Kidney tubule cell (primary cell): ENCODE data around the gene ALDH1A2.

Experiments
- DNase-seq: peaks from one replicate; pipeline ENCODE4 v3.0.0-alpha.2; 2018; ENCODE audit warnings: low spot score

The ALDH1A2 gene

DNA sequence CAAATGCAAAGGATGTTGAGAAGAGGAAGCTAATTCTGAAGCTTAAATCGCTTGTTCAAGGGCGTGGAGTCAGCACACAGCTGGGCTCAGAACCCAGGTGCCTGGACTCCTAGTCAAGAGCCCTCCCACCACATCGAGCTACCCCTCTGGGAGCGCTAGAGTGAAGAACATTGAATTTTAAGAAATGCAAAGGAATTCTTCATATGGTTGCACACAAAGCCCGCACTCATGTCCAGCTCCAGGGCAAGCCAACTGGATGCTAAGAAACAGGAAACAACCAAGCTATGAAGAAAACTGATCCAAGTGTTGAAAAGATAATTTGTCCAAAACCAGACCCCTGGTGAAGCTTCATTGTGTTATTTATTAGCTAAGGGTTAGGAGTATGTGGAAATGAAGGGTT, 122.3 kb downstream of the ALDH1A2 start:
- no peak for DNase-seq

DNA sequence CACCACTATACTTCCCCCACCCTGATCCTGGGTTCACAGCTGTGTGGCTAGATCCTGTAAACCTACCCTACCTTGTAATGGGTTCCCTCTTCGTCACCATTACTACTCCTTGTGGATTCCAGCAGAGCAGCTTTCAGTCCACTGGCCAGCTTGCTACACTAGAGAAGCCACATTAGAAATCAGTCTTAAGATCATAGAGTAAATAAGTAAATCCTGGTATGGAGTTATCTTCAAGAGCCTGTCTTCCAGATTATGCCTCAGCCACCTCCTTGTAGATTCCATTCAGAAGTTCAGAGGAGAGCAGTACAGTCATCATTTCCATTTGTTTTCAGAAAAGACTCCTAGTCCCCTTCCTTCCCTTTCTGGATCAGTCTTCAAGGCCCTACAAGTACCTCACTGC, 123.7 kb downstream of the ALDH1A2 start:
- no peak for DNase-seq

DNA sequence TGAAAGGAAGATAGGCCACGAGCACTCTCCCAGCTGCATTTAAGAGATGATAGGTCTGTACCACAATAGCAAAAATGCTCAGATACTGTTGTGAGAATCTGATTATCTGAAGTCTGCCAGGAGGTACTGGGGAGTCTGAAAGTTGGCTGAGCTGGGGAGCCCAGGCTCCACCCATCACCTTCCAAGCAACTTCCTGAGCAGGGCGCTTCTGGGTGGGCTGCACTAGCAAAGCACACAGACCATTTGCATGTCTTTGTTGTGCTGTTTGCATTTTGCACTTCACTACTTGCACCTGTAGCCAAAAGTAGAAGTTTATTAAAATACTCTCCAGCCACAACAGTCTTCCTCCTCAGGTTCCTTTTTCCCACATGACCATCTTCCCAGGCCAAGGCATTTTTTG, 133.2 kb downstream of the ALDH1A2 start:
- no peak for DNase-seq

DNA sequence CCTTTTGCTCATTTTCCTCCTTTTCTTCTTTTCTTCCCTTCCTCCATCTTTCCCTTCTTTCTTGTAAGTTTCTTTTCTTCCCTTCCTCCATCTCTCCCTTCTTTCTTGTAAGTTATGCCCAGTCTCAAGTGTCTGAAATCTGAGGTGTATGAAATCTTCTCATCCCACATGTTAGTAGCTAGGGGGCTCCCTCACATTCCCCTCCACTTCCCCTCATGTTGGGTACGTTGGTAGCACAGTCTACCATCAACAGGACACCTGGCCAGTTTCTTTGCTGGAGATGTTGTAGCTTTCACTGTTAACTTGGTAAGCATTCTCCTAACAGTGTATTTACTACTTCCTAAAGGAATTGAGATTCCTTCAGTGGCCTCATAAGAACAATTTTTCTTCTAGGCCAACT, 133.9 kb downstream of the ALDH1A2 start:
- DNase-seq: no peak

DNA sequence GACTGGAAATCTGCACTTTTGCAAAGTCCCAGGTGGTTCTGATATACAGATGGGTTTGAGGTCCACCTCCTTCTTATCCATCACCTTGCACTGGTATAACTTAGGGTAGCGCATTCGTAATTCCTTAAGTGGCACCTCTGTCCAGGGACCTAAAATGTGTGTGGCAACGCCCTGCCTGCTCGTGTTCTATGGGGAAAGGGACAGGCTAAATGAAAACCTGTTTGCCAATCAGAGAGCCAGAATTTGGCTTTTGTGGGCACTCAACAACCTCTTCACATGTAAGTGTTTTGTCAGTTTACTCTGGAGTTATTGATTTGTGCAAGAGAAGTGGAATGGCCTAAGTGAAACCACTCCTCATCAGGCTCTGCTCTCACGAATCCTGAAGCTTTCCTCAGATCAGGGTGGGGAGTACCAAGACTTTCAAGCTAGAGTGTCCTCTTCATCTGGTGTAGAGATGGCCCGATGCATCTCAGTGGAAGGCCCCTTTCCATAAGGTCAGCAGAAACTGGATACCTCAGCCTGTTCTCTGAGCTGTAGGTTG, 138.3 kb downstream of the ALDH1A2 start:
- DNase-seq: no peak

DNA sequence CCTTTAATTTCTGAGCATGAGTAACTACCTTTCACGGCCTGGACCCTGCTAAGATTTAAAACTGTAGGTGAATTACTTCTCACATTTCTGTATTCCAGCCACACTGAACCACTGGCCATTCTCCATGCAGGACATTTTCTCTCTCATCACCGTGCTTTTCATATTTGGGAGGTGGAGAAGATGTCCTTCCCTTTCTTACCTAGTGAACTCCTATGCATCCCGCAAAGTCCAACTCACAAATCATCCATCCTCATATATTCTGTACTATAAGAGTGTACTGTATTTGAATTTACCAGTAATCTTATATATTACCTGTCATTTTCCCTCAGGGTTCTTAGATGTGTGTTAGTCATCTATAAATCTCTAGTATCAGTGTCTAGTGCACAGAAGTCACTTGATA, 139.9 kb downstream of the ALDH1A2 start:
- no peak for DNase-seq

DNA sequence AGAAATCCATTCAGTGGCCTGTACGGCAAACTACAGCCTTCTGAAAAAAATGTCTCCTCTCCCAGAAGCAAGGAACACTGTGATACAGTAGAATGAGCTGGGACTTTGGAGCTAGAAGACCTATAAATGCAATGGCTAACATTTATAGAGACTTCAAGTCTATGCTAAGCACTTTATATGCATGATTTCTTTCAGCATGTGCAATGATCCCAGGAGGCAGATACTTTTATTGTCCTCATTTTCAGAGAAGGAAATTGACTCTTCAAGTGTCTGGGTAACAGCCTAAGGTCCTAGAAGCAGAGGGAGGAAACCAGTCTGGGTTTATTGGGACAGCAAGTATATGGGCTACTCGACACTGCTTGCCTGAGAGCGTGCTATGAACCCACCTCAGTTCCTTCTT, 140.9 kb downstream of the ALDH1A2 start:
- no peak for DNase-seq

DNA sequence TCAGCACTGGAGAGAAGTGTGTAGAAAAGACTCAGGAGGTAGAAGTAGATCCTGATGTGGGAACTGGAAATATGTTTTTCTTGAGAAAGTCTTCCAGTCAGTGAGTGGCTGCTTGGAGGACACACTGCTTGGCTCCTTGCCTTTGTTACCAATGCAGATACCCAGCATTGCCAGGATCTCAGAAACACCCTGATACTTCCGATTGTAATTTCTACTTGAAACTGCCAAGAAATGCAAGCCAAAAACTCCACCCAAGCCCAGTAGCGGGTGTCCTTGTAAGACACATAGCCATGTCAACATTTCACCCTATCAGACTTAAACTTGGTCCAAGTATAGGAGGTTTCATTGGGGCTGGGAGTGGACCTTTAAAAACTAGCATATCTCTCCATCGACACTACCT, 141.8 kb downstream of the ALDH1A2 start:
- DNase-seq: no peak

DNA sequence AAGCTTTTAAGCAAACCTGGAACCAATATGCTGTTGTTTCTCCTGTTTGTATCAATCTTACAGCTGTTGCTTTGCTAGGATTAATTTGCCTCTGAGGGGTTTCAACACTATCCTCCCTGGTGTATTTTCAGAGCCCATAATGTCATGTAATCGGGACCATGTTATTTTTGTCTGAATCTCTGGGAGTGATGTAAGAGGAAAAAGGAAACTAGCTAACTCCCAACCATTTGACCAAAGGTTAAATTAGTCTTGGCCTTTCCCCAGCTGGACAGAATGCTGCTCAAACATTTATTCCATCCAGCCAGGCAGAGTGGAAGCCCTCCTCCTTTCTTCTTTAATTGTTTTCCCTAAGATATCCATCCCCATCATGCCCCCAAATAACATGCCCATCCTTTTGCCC, 142.2 kb downstream of the ALDH1A2 start:
- DNase-seq: no peak

DNA sequence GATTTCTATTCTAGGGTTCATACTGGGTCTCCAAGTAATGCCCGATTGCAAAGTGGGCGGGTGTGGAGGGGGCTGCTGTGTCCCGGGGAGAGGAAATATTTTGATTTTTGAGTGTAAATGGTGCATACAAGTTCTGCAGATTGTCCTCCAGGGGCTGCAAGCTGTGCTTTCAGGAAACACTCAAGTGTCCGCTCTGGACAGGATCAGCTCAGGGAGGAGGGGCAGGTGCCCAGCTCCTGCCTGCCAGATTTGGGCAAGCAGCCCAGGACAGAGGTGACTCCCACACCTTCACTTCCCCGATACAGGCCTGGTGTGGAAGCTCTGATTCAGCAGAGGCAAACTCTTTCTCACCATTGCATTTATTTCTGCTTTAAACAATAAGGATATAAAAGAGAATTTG, 142.7 kb downstream of the ALDH1A2 start:
- DNase-seq: peak; percentile 77

DNA sequence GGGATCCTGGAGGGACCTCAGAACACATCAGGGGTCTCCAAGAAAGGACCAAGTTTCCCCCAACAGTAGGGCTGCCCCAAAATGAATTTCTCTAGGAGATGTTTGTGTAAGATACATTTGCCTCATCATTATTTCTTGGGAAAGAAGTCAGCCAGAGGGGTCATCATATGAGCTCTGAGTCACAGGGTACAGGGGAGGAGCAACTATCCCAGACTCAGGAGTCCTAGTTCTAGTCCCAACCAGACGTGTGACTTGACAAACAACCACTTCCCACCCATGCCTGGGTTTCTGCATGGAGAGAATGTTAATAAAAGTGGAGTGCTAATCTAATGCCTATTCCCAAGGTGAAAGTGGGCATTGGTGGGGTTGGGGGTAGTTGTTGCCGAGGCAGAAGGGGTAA, 144.1 kb downstream of the ALDH1A2 start:
- DNase-seq: peak; percentile 33

DNA sequence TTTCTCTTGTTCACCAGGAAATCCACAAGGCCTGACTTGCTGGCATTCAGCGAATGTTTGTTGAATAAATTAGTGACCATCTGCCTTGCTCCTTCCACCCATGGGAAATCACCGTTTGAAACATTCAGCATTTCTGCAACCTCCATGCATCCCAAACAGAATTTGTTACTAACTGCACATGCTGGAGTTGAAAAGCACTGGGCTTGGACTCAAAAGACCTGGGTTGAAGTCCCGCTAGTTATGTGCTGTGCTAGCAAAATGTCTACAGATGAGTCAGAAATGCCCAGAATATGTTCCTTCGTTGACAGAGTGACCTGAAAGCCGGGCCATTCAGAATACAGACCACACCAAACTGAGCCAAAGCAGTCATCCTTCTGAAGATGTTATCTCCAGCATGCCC, 144.6 kb downstream of the ALDH1A2 start:
- DNase-seq: peak; percentile 61

DNA sequence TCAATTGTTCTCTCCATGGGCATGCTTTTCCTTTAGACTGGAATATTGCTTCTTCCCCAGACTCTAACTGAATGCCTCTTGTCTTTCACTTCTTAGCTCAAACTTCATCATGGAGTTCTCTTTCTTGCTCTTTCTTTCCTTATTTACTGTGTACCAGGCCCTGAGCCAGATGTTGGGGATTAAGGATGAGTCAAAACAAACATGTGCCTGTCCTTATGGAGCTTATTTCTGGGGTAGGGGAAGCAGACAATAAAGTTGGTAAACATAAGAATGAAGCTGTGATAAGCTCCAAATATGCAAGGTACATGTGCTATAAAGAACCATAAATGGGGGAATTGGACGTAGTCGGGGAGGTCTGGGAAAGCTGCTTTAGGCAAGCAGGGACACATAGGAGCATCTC, 145.8 kb downstream of the ALDH1A2 start:
- no peak for DNase-seq

DNA sequence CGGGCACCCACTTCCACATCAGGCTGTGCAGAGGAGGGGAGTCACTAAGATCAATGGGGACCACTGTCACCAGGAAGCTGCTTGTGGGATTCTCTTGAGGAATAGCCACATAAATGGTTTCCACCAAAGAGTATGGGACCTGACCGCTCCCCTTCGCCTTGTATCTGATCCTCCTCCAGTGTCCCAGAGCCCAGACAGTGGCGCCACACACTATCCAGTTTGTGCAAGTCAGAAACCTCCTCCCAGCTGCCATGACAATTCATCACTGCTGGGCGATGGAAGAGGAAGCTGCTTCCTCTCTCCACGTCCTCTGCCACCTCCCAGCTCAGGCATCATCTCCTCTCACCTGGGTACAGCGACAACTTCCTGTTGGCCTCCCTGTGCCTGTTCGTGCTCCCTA, 147.5 kb downstream of the ALDH1A2 start:
- no peak for DNase-seq

DNA sequence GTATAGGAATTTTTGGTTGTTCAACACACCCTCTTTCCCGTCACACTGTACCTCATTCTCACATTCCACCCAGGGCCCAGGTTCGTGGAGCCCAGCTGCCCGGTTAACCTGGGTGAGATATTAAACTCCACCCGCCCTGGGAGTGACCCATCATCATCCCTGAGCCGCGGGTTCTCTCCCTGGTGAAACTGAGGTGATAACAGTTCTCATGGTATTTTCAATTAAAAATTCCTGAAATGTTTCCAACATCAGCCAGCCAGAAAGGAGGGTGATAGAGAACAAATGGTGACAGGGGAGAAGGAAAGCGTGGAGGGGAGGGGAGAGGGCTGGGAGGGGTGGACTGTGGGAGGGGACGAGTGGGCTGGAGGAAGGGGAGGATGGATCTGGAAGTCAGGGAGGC, 148.8 kb downstream of the ALDH1A2 start:
- peak; percentile 28 for DNase-seq

DNA sequence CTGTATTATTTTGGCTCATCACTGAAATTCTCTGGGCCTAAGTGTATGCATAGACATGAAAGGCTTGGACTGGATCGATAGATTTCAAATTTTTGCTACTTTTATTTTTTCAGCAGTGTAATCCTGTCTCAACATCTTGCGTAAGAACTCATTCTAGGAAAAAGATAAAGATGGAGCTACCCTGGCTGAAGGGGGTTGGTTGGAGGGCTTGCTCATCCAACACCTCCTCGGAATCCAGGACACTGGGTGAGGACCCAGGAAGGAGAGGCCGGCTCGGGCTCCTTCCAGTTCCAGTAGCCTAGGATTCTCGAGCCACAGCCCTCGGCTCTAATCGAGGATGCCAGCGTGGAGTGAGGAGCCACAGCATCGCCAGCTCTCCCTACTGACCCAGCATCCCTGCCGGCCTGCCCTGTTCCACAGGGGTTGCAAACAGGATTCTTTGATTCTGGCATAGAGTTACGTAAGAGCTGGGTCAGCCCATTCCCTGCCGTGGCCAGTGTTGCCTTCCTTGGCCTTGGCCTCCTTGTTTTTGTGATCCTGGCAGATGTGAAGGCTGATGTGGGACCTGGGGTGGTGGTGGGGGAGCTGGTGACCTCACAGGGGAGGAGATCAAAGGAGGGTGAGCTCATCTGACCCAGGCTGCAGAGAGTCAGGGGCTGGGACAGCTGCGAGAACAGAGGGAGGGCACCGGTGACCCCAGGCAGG, 149.5 kb downstream of the ALDH1A2 start:
- DNase-seq: no peak

DNA sequence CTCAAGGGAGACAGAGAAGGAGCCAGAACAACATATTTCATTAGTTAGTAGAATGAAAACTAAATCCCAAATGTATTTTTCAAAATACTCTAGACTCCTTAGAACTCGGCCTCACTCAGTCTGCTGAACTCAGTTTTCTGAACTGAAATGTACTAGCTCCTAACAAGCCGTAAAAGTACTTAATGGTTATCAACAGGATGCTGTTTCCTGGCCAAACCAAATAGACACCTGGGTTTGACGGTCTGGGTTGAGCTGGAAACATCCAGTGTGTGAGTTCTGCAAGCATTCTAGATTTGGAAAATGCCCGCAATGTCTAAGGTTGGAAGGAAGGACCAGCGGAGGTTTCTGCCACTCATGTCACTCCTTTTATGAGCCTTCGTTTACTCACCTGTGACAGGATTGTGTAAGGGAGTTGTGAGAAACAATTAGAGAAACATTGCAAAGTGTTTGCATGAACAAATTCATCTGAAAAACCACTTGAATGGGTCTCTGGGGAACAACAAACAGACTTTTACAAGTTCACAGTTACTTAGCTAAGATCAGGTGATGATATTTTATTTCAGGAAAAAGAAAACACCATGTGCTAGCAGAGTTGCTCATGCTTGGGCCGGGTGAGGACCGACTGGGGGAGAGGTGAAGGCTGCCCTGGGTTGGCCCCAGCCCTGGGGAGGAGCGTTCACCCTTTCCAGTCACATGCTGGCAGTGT, 151.0 kb downstream of the ALDH1A2 start:
- no peak for DNase-seq

DNA sequence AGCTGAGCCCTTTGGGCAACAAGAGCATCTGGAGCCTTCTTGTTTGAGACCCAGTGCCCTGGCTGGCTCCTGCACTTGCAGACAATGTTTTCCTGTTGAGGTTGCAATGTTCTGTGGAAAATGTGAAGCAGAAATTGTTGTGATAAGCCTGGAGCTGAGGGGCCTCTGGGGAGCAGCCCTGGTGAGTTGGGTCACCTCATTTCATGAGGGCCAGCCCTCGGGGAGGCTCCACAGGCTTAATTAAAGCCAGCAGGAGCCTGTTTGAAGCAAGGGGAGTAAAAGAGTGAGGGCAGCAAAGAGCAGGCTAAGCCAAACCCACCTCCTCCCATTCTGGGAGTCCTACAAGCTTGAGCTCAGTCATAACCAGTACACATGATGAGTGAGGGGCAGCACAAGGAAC, 154.3 kb downstream of the ALDH1A2 start:
- no peak for DNase-seq

DNA sequence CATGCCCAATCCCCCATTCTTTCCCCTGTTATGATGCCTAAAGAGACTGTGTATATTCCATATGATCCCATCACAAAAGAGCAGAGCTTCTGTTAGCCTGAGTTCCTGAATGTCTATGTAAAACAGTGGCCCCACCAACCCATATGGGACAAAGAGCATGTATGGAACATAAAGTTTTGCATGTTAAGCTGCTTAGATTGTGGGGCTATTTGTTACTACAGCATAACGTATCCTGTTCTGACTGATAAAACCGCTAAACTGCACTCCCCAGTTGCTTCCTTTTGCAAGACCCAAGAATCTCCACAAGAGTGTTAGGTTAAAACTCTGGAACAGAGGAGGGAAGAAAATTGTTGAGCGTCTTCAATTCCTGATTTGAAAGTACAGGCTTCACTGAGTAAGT, 154.8 kb downstream of the ALDH1A2 start:
- DNase-seq: no peak

DNA sequence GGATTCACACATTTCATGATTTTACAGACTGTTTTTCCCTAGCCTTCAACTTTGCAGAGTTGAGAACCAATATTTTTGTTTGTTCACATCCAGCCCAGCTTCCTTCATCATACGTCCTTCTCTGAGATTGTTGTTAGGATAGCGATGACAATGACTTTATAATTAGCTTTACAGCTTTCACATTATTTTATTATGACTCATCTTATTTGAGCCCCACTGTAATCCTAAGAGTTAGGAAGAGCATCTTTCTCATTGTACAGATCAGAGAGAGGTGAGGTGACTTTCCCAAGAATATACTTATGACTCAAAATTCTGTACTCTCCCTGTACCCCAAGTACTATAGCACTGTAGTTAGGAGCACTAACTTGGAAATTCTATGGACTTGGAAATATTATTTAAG, 156.1 kb downstream of the ALDH1A2 start:
- DNase-seq: no peak

DNA sequence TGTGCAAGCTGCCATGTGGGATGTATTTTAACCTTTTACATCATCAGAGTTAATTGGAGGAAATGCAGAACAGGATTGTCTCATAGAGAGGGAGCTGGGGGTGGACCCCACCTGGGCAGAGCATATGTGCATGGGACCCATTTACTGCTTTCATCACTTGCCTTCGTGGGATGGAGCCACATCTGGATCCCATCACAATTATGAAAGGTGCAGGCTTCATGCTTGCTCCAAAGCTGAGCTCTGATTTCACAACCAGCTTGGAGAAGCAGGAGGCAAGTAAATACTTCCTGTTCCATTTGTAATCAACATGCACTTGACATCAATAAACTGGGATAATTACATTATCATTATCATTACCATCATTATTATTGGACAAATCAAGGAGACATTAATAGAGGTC, 161.9 kb downstream of the ALDH1A2 start:
- no peak for DNase-seq
